ENCODE data around the gene LCN2. TPM values are rescaled to one million over a fixed set of nuclear protein-coding genes. Genes with fewer than 3 reads are reported as not detected.

LCN2 gene
- total RNA-seq, 1 experiment from 2014 or later: 1.0 TPM

DNA sequence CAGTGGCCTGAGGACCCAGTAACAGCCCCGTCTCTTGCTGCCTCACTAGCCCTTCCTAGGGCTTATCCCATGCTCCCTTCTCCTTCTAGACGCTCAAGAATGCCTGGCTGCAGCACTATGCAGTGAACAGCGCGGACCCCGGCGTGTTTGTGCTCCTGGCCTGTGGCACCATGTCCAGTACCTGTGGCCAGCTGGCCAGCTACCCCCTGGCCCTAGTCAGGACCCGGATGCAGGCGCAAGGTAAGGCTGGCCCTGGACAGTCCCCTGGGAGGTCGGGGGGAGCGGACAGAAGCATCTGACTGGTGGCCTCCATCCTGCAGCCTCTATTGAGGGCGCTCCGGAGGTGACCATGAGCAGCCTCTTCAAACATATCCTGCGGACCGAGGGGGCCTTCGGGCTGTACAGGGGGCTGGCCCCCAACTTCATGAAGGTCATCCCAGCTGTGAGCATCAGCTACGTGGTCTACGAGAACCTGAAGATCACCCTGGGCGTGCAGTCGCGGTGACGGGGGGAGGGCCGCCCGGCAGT is 42.2 kb upstream of the LCN2 start:
- DNase-seq (ENCODE audit: low read depth, low spot score) (no peak), ATAC-seq (no peak)
- intact Hi-C loops (cut with micrococcal nuclease; ENCODE audit: unreplicated experiment) (no loop called here), in situ Hi-C loops (cut with HindIII; ENCODE audit: low pct_unique_long_range_greater_than_20kb, low sequenced_read_pairs) (no loop called here)
- H3K36me3 ChIP-seq (ENCODE audit: control insufficient read depth, insufficient read depth, low read length): no peaks in the 10 kb centered on the region
- H3K27me3 ChIP-seq (ENCODE audit: control insufficient read depth, insufficient read depth, low read length): no peaks in the 10 kb centered on the region
- no peak overlapping the region for H3K4me3 ChIP-seq (ENCODE audit: low read depth in 2 of 2, low read length in 2 of 2)
- no TSS peak for BruUV-seq (replicated peaks)
- H3K9me3 ChIP-seq (ENCODE audit: control insufficient read depth, insufficient read depth, low read depth, low read length): no peaks in the 10 kb centered on the region
- ChIA-PET CTCF (no interaction called here), POLR2A (no interaction called here)
- no peak for TF ChIP-seq POLR2AphosphoS5 (IDR thresholded peaks at IDR 0.05; ENCODE audit: low read depth, low read length)
- TF ChIP-seq, protein P1, sequence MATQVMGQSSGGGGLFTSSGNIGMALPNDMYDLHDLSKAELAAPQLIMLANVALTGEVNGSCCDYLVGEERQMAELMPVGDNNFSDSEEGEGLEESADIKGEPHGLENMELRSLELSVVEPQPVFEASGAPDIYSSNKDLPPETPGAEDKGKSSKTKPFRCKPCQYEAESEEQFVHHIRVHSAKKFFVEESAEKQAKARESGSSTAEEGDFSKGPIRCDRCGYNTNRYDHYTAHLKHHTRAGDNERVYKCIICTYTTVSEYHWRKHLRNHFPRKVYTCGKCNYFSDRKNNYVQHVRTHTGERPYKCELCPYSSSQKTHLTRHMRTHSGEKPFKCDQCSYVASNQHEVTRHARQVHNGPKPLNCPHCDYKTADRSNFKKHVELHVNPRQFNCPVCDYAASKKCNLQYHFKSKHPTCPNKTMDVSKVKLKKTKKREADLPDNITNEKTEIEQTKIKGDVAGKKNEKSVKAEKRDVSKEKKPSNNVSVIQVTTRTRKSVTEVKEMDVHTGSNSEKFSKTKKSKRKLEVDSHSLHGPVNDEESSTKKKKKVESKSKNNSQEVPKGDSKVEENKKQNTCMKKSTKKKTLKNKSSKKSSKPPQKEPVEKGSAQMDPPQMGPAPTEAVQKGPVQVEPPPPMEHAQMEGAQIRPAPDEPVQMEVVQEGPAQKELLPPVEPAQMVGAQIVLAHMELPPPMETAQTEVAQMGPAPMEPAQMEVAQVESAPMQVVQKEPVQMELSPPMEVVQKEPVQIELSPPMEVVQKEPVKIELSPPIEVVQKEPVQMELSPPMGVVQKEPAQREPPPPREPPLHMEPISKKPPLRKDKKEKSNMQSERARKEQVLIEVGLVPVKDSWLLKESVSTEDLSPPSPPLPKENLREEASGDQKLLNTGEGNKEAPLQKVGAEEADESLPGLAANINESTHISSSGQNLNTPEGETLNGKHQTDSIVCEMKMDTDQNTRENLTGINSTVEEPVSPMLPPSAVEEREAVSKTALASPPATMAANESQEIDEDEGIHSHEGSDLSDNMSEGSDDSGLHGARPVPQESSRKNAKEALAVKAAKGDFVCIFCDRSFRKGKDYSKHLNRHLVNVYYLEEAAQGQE (IDR thresholded peaks at IDR 0.05; ENCODE audit: insufficient read depth in 1 of 2, low read depth in 2 of 2, low read length in 1 of 2): no peak
- TF ChIP-seq, protein P2, sequence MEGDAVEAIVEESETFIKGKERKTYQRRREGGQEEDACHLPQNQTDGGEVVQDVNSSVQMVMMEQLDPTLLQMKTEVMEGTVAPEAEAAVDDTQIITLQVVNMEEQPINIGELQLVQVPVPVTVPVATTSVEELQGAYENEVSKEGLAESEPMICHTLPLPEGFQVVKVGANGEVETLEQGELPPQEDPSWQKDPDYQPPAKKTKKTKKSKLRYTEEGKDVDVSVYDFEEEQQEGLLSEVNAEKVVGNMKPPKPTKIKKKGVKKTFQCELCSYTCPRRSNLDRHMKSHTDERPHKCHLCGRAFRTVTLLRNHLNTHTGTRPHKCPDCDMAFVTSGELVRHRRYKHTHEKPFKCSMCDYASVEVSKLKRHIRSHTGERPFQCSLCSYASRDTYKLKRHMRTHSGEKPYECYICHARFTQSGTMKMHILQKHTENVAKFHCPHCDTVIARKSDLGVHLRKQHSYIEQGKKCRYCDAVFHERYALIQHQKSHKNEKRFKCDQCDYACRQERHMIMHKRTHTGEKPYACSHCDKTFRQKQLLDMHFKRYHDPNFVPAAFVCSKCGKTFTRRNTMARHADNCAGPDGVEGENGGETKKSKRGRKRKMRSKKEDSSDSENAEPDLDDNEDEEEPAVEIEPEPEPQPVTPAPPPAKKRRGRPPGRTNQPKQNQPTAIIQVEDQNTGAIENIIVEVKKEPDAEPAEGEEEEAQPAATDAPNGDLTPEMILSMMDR (IDR thresholded peaks at IDR 0.05): no peak
- no peak for TF ChIP-seq TCF7L2 (IDR thresholded peaks at IDR 0.05; ENCODE audit: low read depth, low read length)
- TF ChIP-seq SIN3A (IDR thresholded peaks at IDR 0.05; ENCODE audit: borderline replicate concordance, insufficient read depth, low read depth, low read length): no peak
- H3K4me1 ChIP-seq (ENCODE audit: control insufficient read depth, insufficient read depth, low read length): no peaks in the 10 kb centered on the region
- H3K27ac ChIP-seq (ENCODE audit: low read length): no peak overlapping the region

DNA sequence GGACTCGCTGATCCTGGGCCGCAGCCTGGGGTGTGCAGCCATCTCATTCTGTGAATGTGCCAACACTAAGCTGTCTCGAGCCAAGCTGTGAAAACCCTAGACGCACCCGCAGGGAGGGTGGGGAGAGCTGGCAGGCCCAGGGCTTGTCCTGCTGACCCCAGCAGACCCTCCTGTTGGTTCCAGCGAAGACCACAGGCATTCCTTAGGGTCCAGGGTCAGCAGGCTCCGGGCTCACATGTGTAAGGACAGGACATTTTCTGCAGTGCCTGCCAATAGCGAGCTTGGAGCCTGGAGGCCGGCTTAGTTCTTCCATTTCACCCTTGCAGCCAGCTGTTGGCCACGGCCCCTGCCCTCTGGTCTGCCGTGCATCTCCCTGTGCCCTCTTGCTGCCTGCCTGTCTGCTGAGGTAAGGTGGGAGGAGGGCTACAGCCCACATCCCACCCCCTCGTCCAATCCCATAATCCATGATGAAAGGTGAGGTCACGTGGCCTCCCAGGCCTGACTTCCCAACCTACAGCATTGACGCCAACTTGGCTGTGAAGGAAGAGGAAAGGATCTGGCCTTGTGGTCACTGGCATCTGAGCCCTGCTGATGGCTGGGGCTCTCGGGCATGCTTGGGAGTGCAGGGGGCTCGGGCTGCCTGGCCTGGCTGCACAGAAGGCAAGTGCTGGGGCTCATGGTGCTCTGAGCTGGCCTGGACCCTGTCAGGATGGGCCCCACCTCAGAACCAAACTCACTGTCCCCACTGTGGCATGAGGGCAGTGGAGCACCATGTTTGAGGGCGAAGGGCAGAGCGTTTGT is 41.6 kb upstream of the LCN2 start:
- DNase-seq (ENCODE audit: low read depth, low spot score) (no peak), ATAC-seq (no peak)
- Histone ChIP-seq H3K9me3 (ENCODE audit: control insufficient read depth, insufficient read depth, low read depth, low read length) (no peaks in the 10 kb centered on the region), H3K27me3 (ENCODE audit: control insufficient read depth, insufficient read depth, low read length) (no peaks in the 10 kb centered on the region), H3K4me1 (ENCODE audit: control insufficient read depth, insufficient read depth, low read length) (no peaks in the 10 kb centered on the region), H3K27ac (ENCODE audit: low read length) (no peak overlapping the region), H3K36me3 (ENCODE audit: control insufficient read depth, insufficient read depth, low read length) (no peaks in the 10 kb centered on the region), H3K4me3 (ENCODE audit: low read depth in 2 of 2, low read length in 2 of 2) (no peak overlapping the region)
- in situ Hi-C loops (cut with HindIII; ENCODE audit: low pct_unique_long_range_greater_than_20kb, low sequenced_read_pairs) (no loop called here), intact Hi-C loops (cut with micrococcal nuclease; ENCODE audit: unreplicated experiment) (no loop called here)
- ChIA-PET POLR2A (no interaction called here), CTCF (no interaction called here)
- BruUV-seq (replicated peaks): no TSS peak
- TF ChIP-seq, protein P2 (IDR thresholded peaks at IDR 0.05): no peak
- TF ChIP-seq POLR2AphosphoS5 (IDR thresholded peaks at IDR 0.05; ENCODE audit: low read depth, low read length) (no peak), SIN3A (IDR thresholded peaks at IDR 0.05; ENCODE audit: borderline replicate concordance, insufficient read depth, low read depth, low read length) (no peak), TCF7L2 (IDR thresholded peaks at IDR 0.05; ENCODE audit: low read depth, low read length) (no peak)
- TF ChIP-seq, protein P1 (IDR thresholded peaks at IDR 0.05; ENCODE audit: insufficient read depth in 1 of 2, low read depth in 2 of 2, low read length in 1 of 2): no peak

All from Panc1 (cell line).